Renal cortex interstitium (tissue), 11 donors: ENCODE results near the gene LAMB3. TPM values are rescaled to one million over a fixed set of nuclear protein-coding genes. Genes with fewer than 3 reads are reported as not detected.

Source experiments
- DNase-seq, 11 donors: peaks; one replicate each; pipeline ENCODE4 v3.0.0-alpha.2; 2013; ENCODE audit warnings: low read depth in 9 of 11, low spot score in 4 of 11; ENCODE audit errors: extremely low read depth in 1 of 11
- polyA plus RNA-seq, 3 donors: library from polyadenylated mRNA; unstranded; fragments of 120-200 nt; gene quantifications; one replicate each; pipeline ENCODE4 v1.2.1, GENCODE V29; 2013; ENCODE audit not compliant: insufficient read length in 3 of 3

The LAMB3 gene
- polyA plus RNA-seq, 3 donors, result 0.50 to 1.9 (median 0.69) TPM

DNA sequence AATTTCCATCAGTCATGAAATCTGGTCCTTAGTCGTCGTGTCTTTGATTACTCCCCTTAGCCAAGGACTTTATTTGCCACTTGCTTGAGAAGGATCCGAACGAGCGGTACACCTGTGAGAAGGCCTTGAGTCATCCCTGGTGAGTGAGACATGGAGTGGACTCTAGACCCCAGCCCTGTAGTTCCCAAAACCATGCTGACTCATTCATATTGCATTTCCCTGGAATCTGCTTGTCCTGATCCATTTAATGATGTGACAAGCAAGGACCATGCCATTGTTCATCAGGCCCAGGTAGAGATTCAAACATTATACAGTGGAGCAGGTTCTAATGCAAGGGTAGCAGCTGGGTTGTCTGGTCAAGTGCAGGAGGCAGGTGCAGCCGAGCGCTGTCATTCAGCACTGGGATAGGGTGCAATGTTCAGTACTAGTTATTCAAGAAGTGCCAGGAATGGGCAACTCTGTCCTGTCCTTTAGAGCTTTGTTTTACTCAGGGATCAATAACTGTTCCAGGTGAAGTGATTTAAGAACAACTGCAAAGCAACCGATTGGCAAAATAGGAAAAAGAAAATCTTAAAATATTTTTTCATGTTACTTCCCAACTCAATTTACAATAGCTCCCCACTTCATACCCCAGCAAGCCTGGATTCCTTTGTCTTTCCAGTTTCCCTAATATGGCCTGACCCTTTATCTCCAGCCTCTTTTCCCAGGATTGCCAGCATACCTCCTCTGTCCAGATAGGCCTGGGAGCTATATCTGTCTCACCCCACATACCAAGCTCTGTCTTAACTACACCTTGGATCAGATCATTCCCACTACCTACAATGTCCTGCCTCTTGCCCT lies 42.2 kb downstream of the LAMB3 start:
- DNase-seq, result no peak

DNA sequence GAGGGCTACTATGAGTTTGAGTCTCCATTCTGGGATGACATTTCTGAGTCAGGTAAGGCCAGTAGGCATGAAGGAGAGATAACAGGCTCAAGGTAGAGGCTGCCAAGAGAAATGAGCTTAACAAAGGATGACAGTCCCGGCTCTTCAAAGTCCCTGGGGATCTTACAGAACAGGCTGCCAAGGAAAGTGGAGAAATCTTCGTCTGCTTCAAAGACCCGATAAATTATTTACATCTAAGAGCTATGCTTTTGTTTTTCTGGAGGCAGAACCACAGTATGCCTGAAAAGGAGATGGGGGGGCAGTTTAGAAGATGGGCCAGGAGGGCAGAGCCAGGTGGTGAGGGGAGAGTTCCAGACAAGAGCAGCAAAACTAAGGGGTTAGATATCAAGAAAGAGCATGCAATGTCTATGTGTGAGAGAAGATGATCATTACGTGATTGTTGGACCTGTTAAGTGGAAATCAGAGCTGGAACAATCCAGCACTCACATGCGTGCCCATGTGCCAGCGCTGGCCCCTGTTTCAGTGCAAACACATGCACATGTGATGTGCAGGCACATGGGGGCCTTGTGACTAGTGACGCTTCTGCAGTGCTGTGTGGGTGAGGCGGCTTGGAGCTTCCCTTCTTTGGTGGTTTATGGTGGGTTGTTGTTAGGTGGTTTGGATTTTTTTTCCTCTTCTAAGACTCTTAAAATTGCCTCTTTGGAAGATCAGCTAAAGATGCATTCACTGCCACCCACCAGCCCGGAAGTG lies 43.0 kb downstream of the LAMB3 start:
- no peak for DNase-seq

DNA sequence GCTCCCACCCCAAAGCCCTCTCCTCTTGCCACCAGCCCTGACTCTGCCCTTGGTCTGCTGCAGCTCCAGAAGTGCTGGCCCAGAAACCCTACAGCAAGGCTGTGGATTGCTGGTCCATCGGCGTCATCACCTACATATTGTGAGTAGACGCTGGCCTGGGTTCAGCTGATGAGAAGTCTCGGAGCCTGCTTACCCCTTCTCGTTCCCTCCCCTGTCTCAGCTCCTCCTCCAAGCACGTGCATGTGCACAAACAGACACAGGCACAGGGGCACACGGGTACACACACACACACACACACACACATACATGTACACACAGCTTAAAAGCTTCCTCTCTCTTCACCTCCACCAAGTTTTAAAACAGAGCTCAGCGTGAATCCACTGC lies 44.4 kb downstream of the LAMB3 start:
- DNase-seq, result no peak

DNA sequence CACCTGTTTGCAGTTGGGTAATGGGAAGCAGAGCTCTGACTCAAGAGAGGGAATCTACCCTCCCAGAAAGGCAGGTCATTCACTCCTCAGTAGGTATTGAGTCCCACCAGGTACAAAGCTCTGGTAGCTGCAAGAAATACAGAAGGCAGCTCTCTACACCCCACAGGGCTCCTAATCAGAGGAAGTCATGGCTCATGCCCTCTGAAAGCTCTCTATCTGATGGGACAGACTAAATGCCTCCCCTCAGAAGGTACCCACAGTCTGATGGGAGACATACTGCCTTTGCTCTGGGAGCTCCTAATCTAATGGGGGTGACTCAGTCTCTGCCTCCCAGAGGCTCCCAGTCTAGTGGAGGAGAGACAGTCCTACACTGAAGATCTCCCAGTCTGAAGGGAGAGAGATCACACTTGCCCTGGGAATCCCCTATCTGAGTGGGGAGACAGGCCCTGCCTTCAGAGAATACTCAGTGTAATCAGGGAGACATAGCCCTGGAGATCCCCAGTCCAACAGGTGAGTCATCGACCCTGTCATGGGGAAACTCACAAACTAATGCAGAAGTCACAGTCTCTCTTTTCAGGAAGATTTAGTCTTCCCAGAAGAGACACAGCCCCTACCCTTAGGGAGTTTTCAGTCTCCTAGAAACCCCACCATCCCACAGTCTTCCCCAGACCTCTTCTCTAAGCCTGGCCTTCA lies 45.0 kb downstream of the LAMB3 start:
- no peak for DNase-seq

DNA sequence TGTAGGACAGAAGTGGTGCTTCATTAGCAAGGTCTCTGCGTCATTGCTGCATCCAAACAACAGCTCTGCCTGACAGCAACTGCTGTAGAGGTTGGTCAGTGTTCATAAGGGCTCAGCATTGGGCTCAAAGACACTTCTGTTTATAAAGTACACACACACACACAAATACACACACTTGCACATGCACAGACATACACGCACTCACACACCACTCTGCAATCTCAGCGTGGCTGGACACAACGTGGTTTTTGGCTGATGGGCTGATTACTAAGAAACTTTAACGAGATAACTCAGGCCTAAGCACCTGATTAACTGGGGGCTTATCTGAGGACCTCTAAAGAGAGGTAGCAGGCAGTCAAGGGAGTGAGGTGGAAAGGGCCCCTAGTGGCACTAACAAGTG lies 48.3 kb downstream of the LAMB3 start:
- DNase-seq, result no peak

DNA sequence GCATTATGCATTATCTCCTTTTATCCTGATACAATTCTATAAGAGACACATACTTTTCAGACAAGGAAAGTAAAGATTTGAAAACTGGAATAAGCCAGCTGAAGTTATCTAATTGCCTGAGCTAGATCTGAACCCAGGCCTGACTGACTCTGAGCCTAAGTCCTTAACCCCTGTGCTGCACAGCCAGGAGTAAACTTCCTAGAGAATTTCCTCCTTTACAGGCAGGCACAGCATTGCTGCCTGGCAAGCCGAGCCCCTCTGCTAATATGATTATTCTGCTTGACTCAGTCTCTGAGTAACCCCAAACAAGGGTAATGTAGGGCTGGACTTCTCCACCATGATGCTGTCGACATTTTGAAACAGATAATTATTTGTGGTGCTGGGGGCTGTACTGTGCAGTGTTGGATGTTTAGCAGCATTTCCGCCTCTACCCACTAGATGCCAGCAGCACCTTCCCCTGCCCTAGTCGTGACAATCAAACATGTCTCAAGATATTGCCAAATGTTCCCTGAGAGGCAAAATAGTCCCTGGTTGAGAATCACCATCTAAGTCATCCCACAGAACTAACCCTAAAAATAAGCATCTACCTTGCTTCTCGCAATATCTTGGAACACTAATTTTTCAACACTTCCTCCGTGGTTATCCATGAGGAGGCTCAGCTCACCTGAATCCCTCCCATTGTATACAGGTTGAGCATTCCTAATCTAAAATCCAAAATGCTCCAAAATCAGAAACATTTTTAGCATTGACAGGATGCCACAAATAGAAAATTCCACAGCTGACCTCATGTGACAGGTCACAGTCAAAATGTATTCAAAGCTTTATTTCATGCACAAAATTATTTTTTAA lies 50.2 kb downstream of the LAMB3 start:
- DNase-seq, result no peak

DNA sequence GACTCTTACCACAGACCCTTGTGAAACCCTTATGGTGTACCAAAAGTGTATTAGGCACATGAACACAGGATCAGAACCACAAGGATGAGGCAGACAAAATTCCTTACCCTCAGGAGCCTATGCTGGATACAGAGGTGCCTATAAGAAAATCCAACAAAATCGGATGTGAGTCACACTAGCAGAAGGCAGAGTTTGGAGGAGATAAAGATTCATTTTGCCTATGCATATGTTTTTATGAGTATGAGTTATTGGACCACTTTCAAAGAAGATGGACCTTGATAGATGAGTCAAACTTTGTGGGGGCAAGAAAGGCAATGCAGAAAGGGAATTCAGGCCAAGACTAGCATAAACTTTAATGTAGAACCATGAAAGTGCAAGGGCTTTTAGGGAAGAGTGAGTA lies 51.7 kb downstream of the LAMB3 start:
- no peak for DNase-seq

DNA sequence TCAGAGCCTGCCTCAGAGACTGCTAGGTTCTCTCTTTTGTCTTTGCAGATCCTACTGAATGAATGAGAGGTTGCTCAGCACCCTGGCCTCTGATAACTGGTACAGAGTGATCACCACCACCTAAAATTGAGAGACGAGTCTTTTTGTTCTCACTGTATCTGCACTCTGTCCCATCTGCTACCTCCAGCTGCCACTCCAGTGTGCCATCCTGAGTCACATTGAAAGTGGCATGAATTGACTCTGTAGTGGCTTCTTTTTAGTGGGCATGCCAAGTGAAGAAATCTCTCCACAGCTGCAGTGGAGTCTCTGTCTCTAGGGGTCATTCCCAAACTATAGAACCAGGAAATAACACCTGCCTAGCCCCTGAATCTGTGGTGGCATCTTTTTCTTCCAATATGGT lies 54.0 kb downstream of the LAMB3 start:
- no peak for DNase-seq

DNA sequence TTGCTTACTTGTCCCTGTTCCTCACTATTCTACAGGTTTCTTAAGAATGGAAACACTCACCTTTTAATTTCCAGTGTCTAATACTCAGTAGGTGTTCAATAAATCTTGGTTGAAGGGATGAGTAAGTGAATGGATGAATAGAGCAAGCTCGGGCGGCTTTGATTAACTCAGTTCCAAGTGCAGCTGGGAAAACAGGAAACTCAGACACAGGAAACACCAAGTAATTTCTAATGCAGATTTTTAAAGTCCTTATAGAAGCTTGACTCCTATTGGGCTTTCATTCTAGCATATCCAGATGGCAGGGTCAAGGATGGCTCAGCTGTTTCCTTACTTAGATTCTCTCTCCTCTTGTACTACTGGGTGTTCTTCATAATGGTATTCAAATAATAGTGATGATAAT lies 54.7 kb downstream of the LAMB3 start:
- DNase-seq, result no peak

DNA sequence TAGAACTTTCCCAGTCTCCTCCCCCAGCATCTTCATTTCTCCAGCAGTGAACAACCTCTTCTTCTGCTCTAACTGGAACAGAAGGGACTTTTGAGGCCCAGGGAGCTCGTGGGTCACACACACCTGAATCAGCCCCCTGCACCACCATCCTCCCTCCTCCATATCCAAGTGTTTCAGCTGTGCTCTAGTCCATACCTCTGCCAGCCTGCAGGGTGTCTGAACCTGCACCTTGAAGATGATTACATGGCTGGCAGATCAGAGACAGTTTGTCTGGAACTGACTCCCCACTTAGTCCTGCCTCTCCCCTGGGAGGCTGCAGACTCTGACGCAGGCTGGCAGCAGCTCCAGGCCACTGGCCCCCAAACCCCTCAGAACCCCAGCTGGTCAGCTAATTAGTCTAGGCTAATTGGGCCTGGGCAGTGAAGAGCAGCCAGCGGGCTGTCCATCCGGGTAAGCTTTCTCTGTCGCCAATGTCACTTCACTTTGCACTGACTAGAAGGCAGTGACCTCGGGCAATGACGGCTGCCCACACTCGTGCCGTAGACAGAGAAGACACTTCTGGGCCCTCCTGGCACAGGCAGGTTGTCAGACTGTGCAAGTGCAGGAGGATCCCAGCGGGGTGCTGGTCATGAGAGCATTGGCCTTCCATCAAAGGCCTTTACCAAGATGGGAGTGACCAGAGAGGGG lies 56.5 kb downstream of the LAMB3 start:
- DNase-seq, result no peak

DNA sequence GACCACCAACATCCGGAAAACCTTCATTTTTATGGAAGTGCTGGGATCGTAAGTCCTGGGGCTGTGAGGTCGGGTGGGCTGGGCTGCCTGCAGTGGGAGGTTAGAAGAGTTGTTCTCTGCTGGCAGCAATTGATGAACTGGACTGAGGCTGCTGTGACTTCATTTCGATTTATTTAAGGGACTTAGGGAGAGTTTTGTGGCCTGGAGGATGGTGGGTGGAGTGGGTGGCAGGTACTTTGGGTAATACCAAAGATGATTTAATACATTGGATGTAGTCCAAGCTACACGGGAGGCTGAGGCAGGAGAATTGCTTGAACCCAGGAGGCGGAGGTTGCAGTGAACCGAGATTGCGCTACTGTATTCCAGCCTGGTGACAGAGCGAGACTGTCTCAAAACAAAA lies 57.2 kb downstream of the LAMB3 start:
- no peak for DNase-seq

DNA sequence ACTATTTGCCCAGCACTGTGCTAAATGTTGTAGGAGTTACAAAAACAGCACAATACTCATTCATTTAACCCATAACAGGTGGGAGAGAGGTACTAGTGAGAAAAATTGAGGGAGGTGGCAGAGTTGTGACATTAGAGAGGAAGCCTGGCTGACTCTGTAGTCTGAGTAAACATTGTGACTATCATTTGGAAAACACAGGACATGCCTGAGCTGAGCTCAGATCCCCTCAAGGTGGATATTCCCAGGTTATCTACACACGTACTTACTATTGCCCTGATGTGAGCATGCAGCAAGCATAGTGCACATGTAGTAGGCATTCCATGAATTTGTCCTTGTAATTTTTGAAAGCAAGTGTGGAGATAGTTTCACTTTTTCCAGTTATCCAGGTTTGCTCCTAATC lies 57.8 kb downstream of the LAMB3 start:
- no peak for DNase-seq

DNA sequence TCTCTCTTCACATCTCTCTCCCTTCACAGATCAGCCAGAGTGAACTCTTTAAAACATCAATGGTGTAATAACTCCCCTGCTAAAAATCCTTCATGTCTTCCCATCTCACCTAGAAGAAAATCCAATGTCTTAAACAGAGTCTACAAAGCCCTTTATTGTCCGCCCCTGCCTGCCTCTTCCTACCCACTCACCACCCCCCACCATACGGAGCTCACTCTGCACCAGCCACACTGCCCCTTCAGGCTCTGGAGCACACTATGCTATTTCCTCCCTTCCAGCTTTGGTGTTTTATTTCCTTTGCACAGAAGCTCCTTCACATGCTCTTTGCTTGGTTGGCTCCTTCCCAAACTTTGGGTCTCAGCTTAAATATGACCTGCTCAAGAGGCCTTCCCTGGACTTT lies 58.5 kb downstream of the LAMB3 start:
- DNase-seq, result no peak

DNA sequence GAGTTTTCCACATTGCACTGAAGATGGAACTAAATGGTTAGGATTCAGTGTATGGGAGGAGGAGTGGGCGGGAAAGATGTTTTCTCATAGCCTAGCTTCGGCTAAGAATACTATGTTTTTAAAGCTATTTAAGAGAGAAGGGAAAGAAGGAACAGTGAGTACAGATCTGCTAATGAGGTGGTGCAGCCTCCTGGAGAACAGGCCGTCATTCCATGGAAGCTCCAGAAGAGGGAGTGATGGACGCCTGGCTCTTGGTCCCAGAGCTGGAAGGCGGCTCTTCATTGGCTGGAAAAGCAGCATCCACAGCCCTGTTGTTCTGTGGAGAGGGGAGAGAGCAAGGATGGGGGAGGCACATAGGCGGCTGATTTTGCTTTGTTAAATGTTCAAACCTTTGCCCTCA lies 61.8 kb downstream of the LAMB3 start:
- DNase-seq, result no peak

DNA sequence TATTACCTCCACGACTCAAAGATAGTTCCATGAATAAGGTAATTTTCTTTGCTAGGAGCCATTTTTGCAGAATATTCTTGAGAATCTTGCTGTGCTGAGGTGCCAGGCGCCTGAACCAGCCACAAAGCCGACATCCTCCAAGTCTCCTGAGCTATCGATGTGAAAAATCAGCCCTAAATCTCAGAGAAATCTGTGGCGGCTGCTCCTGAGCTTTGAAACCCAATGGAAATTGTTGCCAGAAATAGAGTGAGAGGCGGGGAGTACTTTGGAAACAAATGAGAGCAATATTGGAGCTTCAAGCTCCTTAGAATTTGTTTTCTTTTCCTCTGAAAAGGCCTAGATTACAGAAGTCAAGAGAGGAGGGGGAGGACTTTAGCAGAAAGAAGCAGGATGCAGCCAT lies 62.4 kb downstream of the LAMB3 start:
- DNase-seq, result no peak

DNA sequence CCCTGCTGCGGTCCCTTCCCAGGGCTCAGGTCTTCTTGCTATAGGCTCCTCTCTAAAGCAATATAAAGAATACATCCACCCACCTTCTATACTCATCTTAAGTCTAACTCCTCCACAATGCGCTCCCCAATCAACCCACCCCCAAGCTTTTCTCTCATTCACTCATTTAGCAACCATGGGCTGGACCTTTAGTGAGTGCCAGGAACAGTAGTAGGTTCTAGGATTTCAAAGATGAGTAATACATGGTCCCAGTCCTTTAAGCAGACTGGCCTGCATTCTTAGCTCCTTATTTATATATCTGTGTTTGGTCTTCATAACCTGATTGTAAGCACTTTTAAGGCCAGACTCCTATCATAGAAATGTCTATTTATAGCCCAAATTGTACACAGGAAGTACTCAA lies 62.8 kb downstream of the LAMB3 start:
- DNase-seq, result no peak

DNA sequence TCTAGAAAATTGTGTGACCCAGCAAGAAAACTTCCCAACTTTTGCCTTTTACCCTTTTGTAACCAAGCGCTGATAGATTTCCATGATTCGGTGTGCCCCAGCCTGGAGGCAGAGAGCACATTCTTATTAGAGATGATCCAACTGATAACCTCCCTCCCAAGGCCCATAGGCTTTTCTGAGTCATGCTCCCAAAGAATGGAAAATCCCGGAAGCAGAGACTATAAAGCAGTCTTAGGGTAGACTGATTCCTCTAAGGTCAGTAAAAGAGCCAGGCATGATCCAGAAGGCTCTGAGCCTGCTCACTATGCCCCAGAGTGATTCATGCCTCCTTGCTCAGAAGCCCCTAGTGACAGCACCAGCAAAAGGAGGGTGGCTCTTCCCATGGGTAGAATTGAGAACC lies 64.4 kb downstream of the LAMB3 start:
- no peak for DNase-seq

DNA sequence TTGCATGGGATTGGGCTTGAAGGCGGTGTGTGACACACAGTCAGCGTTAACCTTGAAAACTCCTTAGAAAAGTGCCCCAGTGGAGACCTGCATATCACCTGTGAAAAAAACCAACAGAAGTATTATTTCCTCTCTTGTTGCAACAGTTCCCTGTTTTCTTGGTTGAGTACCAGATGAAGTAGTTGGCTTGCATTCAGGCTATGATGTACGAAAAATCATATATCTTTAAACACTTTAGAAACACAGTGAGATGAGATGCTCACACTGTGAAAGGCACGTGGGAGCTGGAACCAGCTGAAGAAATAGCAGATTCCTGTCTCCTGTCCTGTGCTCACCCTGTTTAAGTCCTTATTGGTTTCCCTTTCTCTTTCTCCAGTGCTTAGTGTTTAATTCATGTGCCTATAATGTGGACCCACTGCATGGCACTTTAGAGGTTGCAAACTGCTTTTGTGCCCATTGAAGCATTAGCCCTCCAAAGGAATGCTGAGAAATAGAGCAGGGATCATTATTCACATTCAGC lies 65.9 kb downstream of the LAMB3 start:
- no peak for DNase-seq
